GM21528 (cell line): ENCODE results near the gene HAUS8.
"Not testable (repeated sequence)": the region's sequence is repeated elsewhere in the genome, so short reads cannot be mapped to it uniquely, and the experiment has no call there.

ENCODE experiments used
- ATAC-seq: cut with Tn5 transposase; IDR thresholded peaks from one replicate; pipeline ENCODE4 v1.9.1; 2021; ENCODE audit warnings: mild to moderate bottlenecking, moderate library complexity; ENCODE audit not compliant: unreplicated experiment, low FRiP score

Gene HAUS8, protein sequence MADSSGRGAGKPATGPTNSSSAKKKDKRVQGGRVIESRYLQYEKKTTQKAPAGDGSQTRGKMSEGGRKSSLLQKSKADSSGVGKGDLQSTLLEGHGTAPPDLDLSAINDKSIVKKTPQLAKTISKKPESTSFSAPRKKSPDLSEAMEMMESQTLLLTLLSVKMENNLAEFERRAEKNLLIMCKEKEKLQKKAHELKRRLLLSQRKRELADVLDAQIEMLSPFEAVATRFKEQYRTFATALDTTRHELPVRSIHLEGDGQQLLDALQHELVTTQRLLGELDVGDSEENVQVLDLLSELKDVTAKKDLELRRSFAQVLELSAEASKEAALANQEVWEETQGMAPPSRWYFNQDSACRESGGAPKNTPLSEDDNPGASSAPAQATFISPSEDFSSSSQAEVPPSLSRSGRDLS

DNA sequence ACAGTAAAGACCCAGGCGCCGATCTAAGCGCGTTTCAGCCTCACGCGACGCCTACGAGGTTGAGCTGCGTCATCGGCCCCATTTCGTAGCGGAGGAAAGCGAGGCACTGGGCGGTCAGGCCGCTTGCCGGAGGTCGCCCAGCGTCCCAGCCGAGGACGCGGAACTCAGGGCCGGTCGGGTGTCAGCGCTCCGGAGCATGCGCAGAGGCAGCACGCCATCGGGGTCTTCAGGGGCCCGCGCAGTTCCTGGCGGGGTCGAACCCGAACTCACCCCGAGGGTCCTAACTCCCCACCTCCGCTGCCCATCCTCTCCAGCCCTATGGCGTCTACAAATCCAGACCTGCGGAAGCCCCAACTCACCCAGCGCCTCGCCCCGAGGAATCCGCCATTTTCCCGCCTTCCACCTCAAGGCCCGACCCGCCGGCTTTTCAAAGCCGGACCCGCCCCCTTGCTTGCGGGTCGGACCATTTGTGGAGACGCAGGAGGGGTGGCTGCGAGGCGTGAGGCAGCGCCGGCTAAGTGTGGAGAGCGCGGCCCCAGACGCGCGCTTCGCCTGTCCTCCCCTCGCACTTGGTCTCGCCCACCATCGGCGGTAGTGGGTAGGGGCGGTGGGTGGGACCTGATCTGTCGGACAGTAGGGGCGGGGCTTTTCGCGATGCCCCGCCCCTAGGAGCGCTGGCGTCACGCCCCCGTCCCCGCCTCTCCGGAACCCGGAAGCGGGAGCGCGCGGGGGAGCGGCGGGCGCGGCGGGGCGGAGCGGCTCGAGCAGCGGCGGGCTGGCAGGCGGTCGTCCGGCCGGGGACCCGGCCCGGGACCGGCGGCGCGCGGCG is at the start of gene HAUS8, which contains the start of gene MYO9B:
TSS of gene HAUS8 (minus strand) at position 418 of the 829 bp plus-strand sequence. CDS start at position 388, 30 bp downstream.
TSS of gene MYO9B (plus strand) at position 743 of the 829 bp plus-strand sequence. CDS start 25,941 bp downstream, outside the sequence.
- peak; percentile 74 for ATAC-seq

DNA sequence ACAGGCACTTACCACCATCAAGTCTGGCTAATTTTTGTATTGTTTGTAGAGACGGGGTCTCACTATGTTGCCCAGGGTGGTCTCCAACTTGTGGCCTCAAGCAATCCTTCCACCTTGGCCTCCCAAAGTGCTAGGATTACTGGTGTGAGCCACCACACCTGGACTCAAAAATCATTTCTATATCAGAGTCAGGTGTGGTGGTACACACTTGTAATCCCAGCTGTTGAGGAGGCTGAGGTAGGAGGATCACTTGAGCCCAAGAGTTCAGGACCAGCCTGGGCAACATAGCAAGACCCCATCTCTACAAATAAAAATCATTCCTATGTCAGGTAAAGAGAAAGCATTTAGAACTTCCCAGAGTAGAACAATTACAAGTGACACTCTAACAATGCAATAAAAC is 48.8 kb upstream of the HAUS8 start:
- no peak for ATAC-seq

DNA sequence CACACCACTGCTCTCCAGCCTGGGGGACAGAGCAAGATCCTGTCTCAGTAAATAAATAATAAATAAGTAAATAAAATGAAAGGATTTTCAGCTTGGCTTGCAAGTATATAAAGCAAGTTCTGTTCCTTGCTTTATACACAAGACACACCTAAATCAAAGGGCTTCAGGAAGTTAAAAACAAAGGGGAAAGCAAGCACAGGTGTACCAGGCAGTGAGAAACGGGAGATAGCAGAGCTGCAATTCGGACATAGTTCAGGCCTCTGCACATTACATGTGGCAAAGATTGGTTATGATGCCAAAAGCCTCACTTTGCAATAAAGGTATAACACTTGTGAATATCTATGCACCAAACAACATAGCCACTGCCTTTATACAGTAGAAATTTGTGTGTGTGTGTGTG is 47.8 kb upstream of the HAUS8 start:
- ATAC-seq: no peak

DNA sequence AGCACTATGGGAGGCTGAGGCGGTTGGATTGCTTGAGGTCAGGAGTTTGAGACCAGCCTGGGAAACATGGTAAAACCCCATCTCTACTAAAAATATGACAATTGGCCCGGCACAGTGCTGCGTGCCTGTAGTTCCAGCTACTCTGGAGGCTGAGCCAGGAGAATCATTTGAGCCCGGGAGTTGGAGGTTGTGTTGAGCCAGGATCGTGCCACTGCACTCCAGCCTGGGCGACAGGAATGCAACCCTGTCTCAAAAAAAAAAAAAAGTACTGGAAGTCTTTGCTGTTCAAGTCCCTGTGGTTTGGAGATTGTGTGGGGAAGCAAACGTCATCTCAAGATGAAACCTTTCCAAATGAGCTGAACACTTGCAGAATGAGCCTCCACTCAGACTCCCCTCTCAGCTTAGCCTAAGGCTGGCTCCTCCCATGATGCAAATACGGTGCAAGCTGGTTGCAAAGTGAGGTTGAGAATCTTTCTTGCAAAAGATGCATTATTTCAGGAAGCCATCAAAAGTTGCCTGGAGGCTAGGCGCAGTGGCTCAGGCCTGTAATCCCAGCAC is 46.6 kb upstream of the HAUS8 start:
- no peak for ATAC-seq

DNA sequence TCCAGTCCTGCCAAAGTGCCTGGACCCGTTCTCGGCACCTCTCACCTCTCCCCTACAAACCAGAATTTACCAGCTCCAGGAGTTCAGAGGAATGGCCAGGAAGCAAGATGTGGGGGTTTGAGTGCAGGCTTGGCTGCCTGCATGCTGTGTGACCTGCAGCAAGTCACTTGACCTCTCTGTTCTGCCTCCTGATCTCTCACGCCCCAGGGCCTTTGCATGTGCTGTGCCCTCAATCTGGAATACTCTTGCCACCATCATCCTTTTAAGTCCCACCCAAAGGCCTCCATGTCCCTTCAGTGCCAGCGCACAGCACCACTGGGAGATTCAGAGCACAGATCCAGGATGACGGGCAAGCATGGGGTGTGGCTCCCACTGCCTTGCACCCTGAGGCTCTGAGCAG is 43.7 kb upstream of the HAUS8 start:
- no peak for ATAC-seq

DNA sequence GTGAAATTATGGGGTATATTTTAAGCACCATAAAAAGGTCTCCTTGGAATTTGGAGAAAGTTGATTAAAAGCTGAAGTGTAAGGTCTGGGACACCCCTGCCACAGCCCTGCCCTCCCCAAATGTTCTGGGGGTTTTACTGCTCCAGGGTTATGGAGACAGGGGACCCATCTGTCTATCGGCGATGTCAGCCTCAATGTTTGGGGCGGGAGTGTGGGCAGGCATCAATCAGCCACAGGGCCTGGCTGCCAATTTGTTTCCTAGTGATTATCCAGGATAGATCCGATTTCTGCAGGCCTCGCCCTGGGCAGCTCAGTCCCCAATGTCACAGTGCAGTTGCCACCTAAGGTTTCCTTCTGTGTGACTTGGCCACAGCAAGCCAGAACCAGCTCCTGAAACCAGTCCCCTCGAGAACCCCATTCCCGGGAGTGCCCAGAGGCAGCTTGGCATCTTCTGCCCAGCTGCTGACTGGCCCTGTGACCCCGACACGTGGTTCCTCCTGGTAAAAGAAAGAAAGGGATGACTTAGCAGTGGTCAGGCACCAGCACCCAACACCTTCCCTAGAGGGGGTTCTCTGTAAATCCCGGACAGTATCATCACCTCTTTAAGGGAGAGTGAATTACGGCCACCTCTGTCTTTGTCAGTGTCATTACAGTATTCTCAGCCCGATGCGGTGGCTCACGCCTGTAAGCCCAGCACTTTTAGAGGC is 41.9 kb upstream of the HAUS8 start:
- ATAC-seq: no peak

DNA sequence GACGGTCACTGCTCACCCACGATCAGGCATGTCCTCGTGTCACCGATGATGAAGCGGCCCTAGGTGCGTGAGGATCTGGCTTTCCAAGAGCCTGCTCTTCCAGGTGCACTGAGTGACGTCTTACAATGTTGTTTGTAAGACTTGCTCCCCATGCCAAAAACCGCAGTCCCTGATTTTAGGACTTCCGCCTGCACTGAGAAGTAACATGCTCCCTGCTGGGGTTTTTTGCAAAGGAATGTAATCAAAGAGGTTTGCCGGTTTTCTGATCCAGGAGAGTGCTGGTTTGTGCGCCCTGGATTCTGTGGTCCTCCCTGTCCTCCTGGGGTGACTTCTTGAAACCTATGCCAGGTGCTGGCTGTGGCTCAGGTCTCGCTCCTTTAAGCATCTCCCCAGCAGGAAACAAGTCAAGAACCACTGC is 39.2 kb upstream of the HAUS8 start:
- no peak for ATAC-seq

DNA sequence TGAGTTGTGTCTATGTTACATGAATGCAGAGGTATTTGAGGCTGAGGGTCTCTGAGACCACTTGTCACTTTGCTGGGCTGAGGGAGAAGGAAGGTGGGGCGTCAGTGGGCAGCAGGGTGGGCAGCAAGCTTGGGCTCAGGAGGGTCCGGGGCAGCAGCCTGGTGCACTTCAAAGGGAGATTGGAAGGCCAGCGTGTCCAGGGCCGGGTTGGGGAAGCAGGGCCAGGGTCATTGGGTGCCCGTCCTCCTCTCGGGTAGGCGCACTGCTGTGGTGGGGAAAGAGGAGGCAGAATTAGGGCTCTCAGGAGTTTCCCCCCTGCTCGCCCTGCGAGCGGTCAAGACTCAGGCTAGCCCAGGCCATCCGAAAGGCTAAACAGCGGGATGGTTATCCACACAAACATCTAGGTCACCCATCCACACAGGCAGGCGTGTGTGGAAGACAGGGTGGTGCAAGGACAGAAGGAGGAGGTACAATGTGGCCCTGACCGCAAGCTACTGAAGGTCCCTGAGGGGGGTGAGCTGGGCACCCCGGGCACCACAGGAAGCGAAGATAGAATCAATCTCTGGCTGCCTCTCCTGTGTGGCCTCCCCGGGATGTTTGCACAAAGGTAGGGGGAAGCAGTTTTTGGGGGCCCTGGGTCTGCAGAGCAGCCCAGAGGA is 38.0 kb upstream of the HAUS8 start:
- no peak for ATAC-seq

DNA sequence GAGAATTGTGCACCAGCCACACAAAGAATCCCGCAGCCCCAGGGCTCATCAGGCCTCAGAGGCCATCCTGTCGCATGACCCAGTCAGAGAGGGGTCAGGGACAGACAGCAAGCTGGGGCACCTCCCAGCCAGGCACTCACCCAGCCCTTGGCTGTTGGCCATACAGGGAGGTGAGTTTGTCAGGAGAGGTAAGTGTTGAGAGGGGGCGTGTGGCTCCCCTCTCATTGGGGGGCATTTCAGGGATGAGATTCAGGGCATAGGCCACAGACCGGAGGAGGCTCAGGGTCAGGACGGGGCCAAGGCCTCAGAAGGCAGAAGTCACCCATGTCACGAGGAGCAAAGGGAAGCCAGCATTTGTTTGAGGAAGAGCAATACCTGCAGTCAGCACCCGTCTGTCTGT is 37.4 kb upstream of the HAUS8 start:
- no peak for ATAC-seq

DNA sequence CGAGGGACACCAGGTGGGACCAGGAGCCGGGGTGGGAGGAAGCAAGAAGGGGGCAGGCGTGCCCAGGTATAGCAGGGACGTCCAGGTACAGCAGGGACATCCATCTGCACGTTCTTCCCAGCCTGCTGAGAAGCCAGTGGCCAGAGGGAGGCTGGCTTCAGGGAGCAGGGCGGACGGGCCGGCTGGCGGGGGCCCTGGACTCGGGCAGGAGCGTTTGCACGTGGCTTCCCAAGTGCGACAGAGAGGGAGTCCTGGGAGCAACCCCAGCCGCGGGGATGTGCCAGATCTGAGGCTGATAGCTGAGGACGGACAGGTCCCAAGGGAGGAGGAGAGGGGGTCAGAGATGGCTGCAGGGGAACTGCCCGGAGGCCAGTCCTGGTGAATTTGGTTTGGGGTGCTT is 37.0 kb upstream of the HAUS8 start:
- no peak for ATAC-seq

DNA sequence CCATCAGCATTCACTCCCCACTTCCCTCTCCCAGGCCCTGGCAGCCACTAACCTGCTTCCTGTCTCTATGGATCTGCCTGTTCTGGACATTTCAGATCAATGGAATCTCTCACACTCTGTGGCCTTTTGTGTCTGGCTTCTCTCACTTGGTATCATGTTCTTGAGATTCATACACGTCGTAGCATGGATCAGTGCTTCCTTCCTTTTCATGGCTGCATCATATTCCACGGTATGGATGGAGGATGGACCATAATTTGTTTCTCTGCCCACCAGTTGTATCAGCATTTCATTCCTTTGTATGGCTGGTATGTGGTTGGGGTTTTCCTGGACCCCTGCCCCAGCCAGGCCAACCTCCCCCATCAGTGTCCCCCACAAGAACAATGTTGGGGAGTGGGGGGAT is 36.5 kb upstream of the HAUS8 start:
- ATAC-seq: no peak

DNA sequence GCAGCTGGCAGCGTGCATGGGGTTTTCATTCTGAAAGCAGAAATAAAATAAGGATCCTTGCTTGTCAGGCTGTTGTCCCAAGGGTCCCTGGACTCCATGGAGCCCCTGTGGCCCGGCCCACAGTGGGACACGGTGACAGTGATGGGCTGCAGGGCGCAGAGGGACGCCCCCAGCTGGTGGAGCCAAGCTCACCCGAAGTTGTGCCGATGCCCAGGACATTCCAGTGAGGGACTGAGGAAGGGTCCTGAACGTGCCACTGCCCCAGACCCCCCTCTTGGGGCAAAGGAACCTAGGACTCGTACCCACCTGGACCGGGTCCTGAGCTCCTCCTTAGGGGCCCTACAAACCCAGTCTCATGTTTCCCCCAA is 35.3 kb upstream of the HAUS8 start:
- ATAC-seq: no peak

DNA sequence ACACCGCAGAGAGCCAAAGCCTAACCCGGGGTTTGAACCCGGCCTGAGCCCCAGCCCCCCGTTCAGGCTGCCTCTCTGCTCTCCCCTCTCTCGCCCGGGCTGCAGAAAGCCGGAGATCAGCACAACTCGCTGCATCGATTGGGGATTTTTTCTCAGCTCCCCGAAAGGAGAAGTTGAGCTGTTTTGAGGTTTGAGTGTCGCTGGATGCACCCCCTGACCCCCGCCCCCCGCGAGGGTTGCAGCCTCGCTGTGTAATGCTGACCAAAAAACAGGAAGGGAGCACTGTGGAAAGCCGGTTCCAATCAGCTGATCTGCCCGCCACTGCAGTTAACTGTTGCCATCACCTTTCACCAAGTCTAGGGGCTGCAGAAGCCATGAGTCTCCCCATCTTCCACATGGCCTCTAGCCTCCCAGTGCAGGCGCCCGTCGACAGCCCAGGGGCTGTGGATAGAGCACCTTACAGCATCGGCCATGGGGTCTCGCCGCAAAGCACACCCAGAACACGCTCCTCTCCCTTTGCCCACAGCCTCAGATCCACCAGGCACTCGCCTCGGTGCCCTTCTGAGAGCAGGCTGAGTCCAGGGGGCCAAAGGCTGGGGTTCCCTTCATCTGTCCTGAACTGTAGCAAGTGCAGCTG is 34.8 kb upstream of the HAUS8 start:
- ATAC-seq: peak; percentile 39

DNA sequence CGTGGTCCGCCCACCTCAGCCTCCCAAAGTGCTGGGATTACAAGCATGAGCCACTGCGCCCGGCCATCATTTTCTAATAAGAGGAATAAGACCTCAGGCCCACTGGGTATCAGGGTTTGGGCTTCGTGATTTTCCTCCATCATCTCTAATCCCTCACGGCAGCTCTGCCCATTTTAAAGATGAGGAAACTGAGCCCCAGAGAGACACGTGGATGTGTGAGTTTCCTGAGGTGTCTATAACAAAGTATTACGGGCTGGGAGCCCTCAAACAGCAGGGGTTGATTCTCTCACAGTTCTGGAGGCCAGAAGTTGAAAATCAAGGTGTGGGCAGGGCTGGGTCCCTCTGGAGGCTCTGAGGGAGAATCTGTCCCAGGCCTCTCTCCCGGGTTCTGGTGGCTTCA is 34.0 kb upstream of the HAUS8 start:
- no peak for ATAC-seq

DNA sequence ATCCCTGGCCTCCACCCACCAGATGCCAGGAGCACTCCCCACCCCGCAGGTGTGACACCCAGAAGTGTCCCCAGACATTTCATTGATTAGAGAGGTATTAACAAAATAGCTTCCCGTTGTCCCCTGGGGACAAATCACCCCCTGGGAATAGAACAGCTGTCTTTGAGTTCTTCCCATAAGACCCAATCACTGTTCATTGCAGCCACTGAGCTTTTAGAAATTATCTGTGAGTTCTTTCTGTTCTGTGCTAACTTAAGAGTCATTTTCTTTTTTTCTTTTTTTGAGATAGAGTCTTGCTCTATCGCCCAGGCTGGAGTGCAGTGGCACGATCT is 33.2 kb upstream of the HAUS8 start:
- ATAC-seq: no peak

DNA sequence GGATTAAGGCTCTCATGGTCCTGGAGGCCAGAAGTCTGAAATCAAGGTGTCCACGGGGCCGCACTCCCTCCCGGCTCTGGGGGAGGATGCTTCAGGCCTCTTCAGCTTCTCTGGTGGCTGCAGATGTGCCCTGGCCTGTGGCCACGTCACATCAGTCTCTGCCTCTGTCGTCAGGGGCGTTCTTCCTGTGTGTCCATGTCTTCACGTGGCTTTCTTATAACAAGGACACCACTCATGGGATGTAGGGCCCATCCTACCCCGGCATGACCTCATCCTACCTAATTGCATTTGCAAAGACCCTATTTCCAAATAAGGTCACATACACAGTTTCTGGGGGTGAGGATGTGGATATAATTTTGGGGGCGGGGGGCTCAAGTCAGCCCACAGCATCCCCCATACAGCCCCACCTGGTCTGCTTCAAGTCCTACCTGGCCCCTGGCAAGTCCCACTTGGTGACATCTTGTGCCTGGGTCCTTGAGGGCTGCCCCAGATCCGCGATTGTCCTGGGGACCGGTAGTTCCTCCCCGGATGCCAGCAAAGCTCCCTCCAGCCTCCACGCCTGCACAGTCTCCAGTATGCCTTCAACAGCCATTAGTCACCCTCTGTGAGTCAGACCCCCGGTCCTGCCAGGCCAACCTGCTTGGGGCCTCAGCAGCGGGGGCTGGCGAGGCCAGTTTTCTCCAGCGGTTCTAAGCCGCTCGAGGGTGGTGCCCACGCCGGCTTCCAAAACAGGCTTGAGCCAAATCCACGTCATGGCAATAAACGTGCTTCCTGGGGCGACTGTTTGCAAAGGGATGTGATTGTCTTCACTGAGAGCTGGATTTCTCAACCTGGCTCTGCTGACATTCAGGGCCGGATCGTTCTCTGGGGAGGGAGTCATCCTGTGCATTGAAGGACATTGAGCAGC is 32.5 kb upstream of the HAUS8 start:
- no peak for ATAC-seq

DNA sequence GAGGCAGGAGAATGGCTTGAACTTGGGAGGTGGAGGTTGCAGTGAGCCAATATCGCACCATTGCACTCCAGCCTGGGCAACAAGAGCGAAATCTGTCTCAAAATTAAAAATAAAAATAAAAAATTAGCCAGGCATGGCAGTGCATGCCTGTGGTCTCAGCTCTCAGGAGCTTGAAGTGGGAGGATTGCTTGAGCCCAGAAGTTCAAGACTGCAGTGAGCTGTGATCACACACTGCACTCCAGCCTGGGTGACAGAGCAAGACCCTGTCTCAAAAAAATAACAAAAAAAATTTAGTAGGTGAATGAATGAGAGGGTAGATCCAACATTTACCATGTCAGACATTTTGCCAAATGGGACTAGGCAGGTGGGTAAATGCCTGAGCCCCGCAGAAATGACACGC is 31.7 kb upstream of the HAUS8 start:
- not testable (repeated sequence) for ATAC-seq

DNA sequence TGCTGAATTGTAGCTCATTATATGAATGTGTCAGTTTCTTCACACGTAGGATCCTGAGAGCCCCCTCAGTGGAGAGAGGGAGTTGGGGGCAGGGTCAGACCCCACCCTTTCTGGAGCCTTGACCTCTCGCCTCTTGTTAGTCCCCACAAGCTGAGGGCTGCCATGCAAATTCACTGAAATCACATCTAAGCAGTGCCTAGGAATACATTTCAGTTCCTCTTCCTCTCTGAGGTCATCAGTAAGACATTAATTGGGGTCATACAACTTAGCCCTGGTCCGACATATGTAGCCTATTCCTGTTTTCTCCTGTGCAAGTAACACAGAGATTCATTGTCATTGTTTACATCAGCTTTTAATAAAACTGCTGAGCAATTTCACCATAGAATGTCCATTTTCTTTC is 30.3 kb upstream of the HAUS8 start:
- ATAC-seq: no peak

DNA sequence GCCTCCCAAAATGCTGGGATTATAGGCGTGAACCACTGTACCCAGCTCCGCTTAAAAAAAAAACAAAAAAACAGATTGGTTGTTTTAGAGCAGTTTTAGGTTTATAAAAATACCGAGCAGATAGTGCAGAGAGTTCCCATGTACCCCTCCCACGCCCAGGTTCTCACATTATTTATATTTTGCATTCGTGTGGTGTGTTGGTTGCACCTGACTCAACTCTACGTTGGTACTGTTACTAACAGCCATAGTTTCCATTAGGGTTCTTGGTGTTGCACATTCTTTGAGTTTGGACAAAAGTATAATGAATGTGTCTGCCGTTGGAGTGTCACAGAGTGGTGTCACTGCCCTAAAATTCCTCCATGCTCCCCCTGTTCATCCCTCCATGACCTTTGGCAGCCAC is 29.4 kb upstream of the HAUS8 start:
- ATAC-seq: no peak
